ENCODE measurements around the gene RGSL1. TPM values are rescaled to one million over a fixed set of nuclear protein-coding genes. Genes with fewer than 3 reads are reported as not detected.

RGSL1 gene
- total RNA-seq, 1 donor from 2014 or later, result not detected

DNA sequence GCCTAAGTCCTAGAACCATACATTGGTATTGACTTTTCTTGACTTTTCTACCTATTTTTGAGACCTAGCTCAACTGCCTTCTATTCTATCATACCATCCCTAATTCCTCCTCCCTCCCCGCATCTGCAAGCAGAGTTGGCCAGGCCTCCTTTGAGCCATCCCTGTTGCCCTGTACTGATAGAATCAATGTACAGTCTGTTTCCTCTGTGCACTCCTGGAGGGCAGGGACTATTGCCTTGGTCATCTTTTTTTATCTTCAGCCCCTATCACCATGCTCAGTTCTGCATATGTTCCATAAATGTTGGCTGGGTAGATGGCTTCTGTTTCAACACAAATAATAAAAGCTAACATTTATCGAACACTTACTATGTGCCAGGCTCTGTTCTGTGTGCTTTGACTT, 158.3 kb downstream of the RGSL1 start:
- Mint-ChIP-seq H3K27me3 (ENCODE audit: unreplicated experiment) (peaks cover 6% of the 10 kb centered on the region), H3K36me3 (ENCODE audit: unreplicated experiment) (no peaks in the 10 kb centered on the region), H3K27ac (ENCODE audit: unreplicated experiment) (no peak overlapping the region), H3K9me3 (ENCODE audit: unreplicated experiment) (peaks cover 9% of the 10 kb centered on the region), H3K4me3 (ENCODE audit: unreplicated experiment) (no peak overlapping the region), H3K4me1 (ENCODE audit: low read depth, unreplicated experiment) (peaks cover 54% of the 10 kb centered on the region)
- DNase-seq, result no peak
- TF ChIP-seq, protein P1, sequence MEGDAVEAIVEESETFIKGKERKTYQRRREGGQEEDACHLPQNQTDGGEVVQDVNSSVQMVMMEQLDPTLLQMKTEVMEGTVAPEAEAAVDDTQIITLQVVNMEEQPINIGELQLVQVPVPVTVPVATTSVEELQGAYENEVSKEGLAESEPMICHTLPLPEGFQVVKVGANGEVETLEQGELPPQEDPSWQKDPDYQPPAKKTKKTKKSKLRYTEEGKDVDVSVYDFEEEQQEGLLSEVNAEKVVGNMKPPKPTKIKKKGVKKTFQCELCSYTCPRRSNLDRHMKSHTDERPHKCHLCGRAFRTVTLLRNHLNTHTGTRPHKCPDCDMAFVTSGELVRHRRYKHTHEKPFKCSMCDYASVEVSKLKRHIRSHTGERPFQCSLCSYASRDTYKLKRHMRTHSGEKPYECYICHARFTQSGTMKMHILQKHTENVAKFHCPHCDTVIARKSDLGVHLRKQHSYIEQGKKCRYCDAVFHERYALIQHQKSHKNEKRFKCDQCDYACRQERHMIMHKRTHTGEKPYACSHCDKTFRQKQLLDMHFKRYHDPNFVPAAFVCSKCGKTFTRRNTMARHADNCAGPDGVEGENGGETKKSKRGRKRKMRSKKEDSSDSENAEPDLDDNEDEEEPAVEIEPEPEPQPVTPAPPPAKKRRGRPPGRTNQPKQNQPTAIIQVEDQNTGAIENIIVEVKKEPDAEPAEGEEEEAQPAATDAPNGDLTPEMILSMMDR (IDR thresholded peaks at IDR 0.05; ENCODE audit: partially characterized antibody, unreplicated experiment), result no peak

DNA sequence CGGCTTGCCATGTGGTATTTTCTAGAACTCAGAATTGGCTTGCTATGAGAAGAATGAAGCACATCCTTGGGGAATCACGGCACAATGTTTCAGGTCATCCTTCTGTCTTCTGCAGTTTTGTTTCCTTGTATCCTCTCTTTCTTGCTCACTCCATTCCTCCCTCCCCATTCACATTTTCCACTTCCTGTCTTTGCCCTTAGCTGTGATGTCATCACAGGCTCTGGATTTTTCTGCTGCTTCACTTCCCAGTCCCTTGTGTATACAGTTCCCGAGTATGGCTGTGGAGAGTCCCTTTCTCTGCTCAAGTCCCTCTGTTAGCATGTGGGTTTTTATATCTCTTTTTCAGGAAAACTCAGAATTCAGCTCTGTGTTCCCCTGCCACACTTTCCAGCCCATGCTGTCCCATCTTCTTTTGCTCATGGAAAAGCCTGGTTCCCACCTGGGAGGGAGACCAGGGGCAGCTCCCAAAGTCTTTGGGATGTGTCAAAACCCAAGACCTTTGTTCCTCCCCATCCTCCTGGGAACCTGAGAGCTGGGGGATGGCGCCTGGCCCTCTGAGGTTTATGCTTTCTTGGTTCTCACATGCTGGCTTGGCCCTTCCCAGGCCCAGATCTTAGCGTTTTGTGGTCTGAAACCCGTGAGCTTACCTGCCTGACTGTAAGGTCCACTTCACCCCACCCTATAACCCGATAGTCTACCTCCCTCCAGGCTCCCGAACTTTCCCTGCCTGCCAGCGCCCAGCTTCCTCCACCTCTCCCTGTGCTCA, 159.1 kb downstream of the RGSL1 start:
- Mint-ChIP-seq H3K27ac (ENCODE audit: unreplicated experiment) (no peak overlapping the region), H3K27me3 (ENCODE audit: unreplicated experiment) (peaks cover 7% of the 10 kb centered on the region), H3K36me3 (ENCODE audit: unreplicated experiment) (no peaks in the 10 kb centered on the region), H3K4me3 (ENCODE audit: unreplicated experiment) (no peak overlapping the region), H3K9me3 (ENCODE audit: unreplicated experiment) (peaks cover 9% of the 10 kb centered on the region), H3K4me1 (ENCODE audit: low read depth, unreplicated experiment) (peaks cover 59% of the 10 kb centered on the region)
- no peak for DNase-seq
- TF ChIP-seq, protein P1 (IDR thresholded peaks at IDR 0.05; ENCODE audit: partially characterized antibody, unreplicated experiment), result no peak

Other genes with a start within 250 kb of the RGSL1 start
- gene GLUL, start 58.4 kb upstream of the RGSL1 start, total RNA-seq (ENCODE audit: unreplicated experiment), result 312 TPM
- not detected for gene TEDDM1, start 49.5 kb upstream of the RGSL1 start, total RNA-seq (ENCODE audit: unreplicated experiment)
- 1.3 TPM for gene RNASEL, start 139.1 kb downstream of the RGSL1 start, total RNA-seq (ENCODE audit: unreplicated experiment)
- gene RGS16, start 154.2 kb downstream of the RGSL1 start, total RNA-seq (ENCODE audit: unreplicated experiment), result 37.2 TPM
- gene RGS8, start 234.4 kb downstream of the RGSL1 start, total RNA-seq (ENCODE audit: unreplicated experiment), result 3.5 TPM